Keratinocyte (primary cell): ENCODE data around the gene BRCA2. TPM values are rescaled to one million over a fixed set of nuclear protein-coding genes. Genes with fewer than 3 reads are reported as not detected.

Experiments
- DNase-seq: peaks from one replicate; pipeline ENCODE4 v3.0.0-alpha.2; 2011; ENCODE audit warnings: low read depth, missing footprints, low spot score
- FAIRE-seq: peaks from 2 replicates; lab custom pipeline; 2011; peaks lifted over from hg19 to GRCh38; lab: Jason Lieb, UNC
- H2AFZ ChIP-seq: 2 replicates; pipeline ENCODE4 v1.6.0; 2012; ENCODE audit warnings: low read length, control low read depth, inconsistent platforms; ENCODE audit not compliant: control insufficient read depth
- H3K27ac ChIP-seq: 2 replicates; pipeline ENCODE4 v1.5.1; 2011; ENCODE audit warnings: low read length; ENCODE audit not compliant: control insufficient read depth, insufficient read depth
- H3K27me3 ChIP-seq: 3 replicates; pipeline ENCODE4 v1.6.0; 2011; ENCODE audit warnings: low read length; ENCODE audit not compliant: control insufficient read depth, insufficient read depth; ENCODE audit errors: extremely low read depth
- H3K36me3 ChIP-seq, 2 experiments: 2 replicates in 1 of 2; 3 replicates in 1 of 2; pipeline ENCODE4 v1.5.1; 2011; ENCODE audit warnings: low read length in 2 of 2, mild to moderate bottlenecking in 1 of 2; ENCODE audit not compliant: control insufficient read depth in 2 of 2, insufficient read depth in 2 of 2; ENCODE audit errors: extremely low read depth in 1 of 2
- H3K4me1 ChIP-seq: 3 replicates; pipeline ENCODE4 v1.5.1; 2011; ENCODE audit warnings: low read length; ENCODE audit not compliant: control insufficient read depth, insufficient read depth; ENCODE audit errors: extremely low read depth
- H3K4me2 ChIP-seq: 3 replicates; pipeline ENCODE4 v1.6.0; 2011; ENCODE audit warnings: low read depth, low read length; ENCODE audit not compliant: control insufficient read depth, insufficient read depth; ENCODE audit errors: extremely low read depth
- H3K4me3 ChIP-seq, 3 experiments: fragments of 200-600 bp in 1 of 3; sonication (generic) in 1 of 3; 2 replicates in 2 of 3; 3 replicates in 1 of 3; pipeline ENCODE4 v1.5.1; 2011 to 2016; ENCODE audit warnings: low read length in 3 of 3, mild to moderate bottlenecking in 3 of 3, control low read depth in 2 of 3, inconsistent platforms in 1 of 3, low read depth in 1 of 3, mixed read lengths in 1 of 3, mixed run types in 1 of 3, moderate library complexity in 1 of 3; ENCODE audit not compliant: control insufficient read depth in 2 of 3, insufficient read depth in 2 of 3; ENCODE audit errors: extremely low read depth in 1 of 3
- H3K79me2 ChIP-seq: 2 replicates; pipeline ENCODE4 v1.6.0; 2012; ENCODE audit warnings: low read length; ENCODE audit not compliant: control insufficient read depth, insufficient read depth
- H3K9ac ChIP-seq: 3 replicates; pipeline ENCODE4 v1.6.0; 2011; ENCODE audit warnings: low read length; ENCODE audit not compliant: control insufficient read depth, insufficient read depth; ENCODE audit errors: extremely low read depth
- H3K9me1 ChIP-seq: 3 replicates; pipeline ENCODE4 v1.6.0; 2011; ENCODE audit warnings: low read length; ENCODE audit not compliant: control insufficient read depth, insufficient read depth; ENCODE audit errors: extremely low read depth
- H3K9me3 ChIP-seq: 2 replicates; pipeline ENCODE4 v1.5.1; 2012; ENCODE audit warnings: low read depth, low read length; ENCODE audit not compliant: control insufficient read depth
- H4K20me1 ChIP-seq: 3 replicates; pipeline ENCODE4 v1.6.0; 2011; ENCODE audit warnings: low read length; ENCODE audit not compliant: control insufficient read depth, insufficient read depth; ENCODE audit errors: extremely low read depth
- EZH2 ChIP-seq: IDR thresholded peaks from one replicate; pipeline ENCODE4 v1.6.1; 2012; ENCODE audit warnings: inconsistent platforms, mild to moderate bottlenecking, low read length, moderate library complexity
- dilution Hi-C: fragments of 300-500 bp; cut with MboI; formaldehyde crosslinking; loops from one replicate; pipeline ENCODE4 v1.7.0; 2020; ENCODE audit warnings: low sequenced_read_pairs; ENCODE audit not compliant: extremely low pct_ligation_motif_present
- polyA plus RNA-seq, 5 experiments: library from polyadenylated mRNA; depleted of rRNA in 3 of 5; stranded (reverse) in 3 of 5; stranded (forward) in 1 of 5; unstranded in 1 of 5; fragments of >200 nt; gene quantifications; 1 replicate in 1 of 5; 2 replicates in 3 of 5; 3 replicates in 1 of 5; pipeline versions ENCODE4 v1.2.1 to v1.2.3, GENCODE V29; 2011 to 2012; ENCODE audit warnings: missing spikeins in 2 of 5, low read depth in 1 of 5, low replicate concordance in 1 of 5
- TF ChIP-seq, protein P1 (sequence below), 3 experiments: IDR thresholded peaks in 1 of 3; conservative IDR thresholded peaks in 1 of 3; optimal IDR thresholded peaks in 1 of 3; 2 replicates in 2 of 3; 3 replicates in 1 of 3; pipeline versions ENCODE3 to v1.5.1; 2011; ENCODE audit warnings: low read length in 3 of 3, mild to moderate bottlenecking in 3 of 3, moderate library complexity in 2 of 3, control low read depth in 1 of 3, inconsistent platforms in 1 of 3; ENCODE audit not compliant: insufficient read depth in 2 of 3; ENCODE audit errors: extremely low read depth in 1 of 3

BRCA2 gene
- polyA plus RNA-seq, 1 donor (not counting 4 experiments of a cell fraction or from before 2014, with no cell fraction given), result 2.4 TPM

DNA sequence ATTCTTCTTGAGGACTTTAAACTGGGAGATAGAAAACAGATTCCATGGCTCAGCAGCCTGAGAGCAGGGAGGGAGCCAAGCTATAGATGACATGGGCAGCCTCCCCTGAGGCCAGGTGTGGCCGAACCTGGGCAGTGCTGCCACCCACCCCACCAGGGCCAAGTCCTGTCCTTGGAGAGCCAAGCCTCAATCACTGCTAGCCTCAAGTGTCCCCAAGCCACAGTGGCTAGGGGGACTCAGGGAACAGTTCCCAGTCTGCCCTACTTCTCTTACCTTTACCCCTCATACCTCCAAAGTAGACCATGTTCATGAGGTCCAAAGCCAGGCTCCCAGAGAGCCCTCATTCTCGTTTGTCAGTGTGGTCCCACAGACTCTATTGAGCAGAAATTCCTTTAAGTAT lies 104.6 kb downstream of the BRCA2 start:
- Histone ChIP-seq H3K4me2 (no peak overlapping the region), H3K27me3 (no peaks in the 10 kb centered on the region), H3K4me3 (no peak overlapping the region), H3K4me1 (no peaks in the 10 kb centered on the region), H2AFZ (no peak overlapping the region), H3K9me1 (no peaks in the 10 kb centered on the region), H3K9me3 (peaks cover 2% of the 10 kb centered on the region), H3K79me2 (no peaks in the 10 kb centered on the region), H4K20me1 (no peaks in the 10 kb centered on the region), H3K27ac (no peak overlapping the region), H3K9ac (no peak overlapping the region), H3K36me3 (peaks cover 3% of the 10 kb centered on the region in 2 experiments)
- TF ChIP-seq EZH2, result no peak
- dilution Hi-C loops, result no loop called here
- FAIRE-seq, result no peak
- DNase-seq, result no peak

DNA sequence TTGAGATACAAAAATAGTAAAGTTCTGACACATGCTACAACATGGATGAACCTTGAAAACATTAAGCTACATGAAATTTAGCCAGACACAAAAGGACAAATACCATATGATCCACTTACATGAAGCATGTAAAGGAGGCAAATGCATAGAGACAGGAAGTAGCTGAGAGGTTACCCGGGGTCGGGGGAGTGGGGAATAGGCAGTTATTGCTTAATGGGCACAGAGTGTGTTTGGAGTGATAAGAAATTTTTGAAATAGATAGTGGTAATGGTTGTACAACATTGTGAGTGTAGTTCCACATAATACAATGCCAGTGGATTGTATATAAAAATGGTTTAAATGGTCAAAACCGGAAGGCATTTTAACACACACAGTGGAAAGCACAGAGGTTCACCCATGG lies 108.3 kb downstream of the BRCA2 start:
- Histone ChIP-seq H4K20me1 (no peaks in the 10 kb centered on the region), H3K4me2 (no peak overlapping the region), H3K9me3 (peaks cover 2% of the 10 kb centered on the region), H3K27me3 (no peaks in the 10 kb centered on the region), H3K9me1 (no peaks in the 10 kb centered on the region), H2AFZ (no peak overlapping the region), H3K36me3 (peaks cover 3 to 6% of the 10 kb centered on the region in 2 experiments), H3K4me3 (no peak overlapping the region), H3K9ac (no peak overlapping the region), H3K27ac (no peak overlapping the region), H3K79me2 (no peaks in the 10 kb centered on the region), H3K4me1 (peaks cover 17% of the 10 kb centered on the region)
- dilution Hi-C loops, result no loop called here
- FAIRE-seq (no peak), DNase-seq (no peak)
- TF ChIP-seq EZH2, result no peak
- TF ChIP-seq, protein P1, sequence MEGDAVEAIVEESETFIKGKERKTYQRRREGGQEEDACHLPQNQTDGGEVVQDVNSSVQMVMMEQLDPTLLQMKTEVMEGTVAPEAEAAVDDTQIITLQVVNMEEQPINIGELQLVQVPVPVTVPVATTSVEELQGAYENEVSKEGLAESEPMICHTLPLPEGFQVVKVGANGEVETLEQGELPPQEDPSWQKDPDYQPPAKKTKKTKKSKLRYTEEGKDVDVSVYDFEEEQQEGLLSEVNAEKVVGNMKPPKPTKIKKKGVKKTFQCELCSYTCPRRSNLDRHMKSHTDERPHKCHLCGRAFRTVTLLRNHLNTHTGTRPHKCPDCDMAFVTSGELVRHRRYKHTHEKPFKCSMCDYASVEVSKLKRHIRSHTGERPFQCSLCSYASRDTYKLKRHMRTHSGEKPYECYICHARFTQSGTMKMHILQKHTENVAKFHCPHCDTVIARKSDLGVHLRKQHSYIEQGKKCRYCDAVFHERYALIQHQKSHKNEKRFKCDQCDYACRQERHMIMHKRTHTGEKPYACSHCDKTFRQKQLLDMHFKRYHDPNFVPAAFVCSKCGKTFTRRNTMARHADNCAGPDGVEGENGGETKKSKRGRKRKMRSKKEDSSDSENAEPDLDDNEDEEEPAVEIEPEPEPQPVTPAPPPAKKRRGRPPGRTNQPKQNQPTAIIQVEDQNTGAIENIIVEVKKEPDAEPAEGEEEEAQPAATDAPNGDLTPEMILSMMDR (optimal IDR thresholded peaks at IDR 0.05 in 1 of 3, IDR thresholded peaks at IDR 0.05 in 1 of 3, conservative IDR thresholded peaks at IDR 0.05 in 1 of 3; ENCODE audit: extremely low read depth in 1 of 3, insufficient read depth in 2 of 3, low read length in 3 of 3), result no peak

DNA sequence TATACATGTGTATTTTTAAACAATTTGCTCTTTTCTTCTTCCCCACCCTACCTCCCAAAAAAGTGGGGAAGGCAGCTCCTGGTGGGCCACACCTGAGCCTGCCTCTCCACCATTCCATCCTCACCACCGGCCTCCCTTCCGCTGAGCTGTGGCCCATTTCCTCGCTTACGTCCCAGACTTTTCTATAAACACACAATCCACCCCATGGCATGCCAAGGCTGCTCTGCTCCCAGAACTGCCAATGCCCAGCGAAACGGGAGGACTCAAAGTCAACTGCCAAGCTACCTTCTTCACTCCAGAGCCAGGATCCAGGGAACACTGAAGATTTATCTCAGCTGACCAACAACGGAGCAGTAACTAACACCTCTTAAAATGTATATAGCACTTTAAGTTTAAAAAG lies 109.8 kb downstream of the BRCA2 start:
- H3K27me3 ChIP-seq, result no peaks in the 10 kb centered on the region
- no peaks in the 10 kb centered on the region for H4K20me1 ChIP-seq
- DNase-seq (no peak), FAIRE-seq (no peak)
- no peak overlapping the region for H2AFZ ChIP-seq
- H3K4me2 ChIP-seq, result no peak overlapping the region
- H3K79me2 ChIP-seq, result no peaks in the 10 kb centered on the region
- dilution Hi-C loops, result no loop called here
- H3K4me1 ChIP-seq, result peaks cover 18% of the 10 kb centered on the region
- no peak overlapping the region for H3K27ac ChIP-seq
- peaks cover 3 to 8% of the 10 kb centered on the region in 2 experiments for H3K36me3 ChIP-seq
- no peak overlapping the region for H3K9ac ChIP-seq
- H3K9me1 ChIP-seq, result no peaks in the 10 kb centered on the region
- H3K9me3 ChIP-seq, result no peaks in the 10 kb centered on the region
- no peak for TF ChIP-seq EZH2
- TF ChIP-seq, protein P1 (optimal IDR thresholded peaks at IDR 0.05 in 1 of 3, IDR thresholded peaks at IDR 0.05 in 1 of 3, conservative IDR thresholded peaks at IDR 0.05 in 1 of 3; ENCODE audit: extremely low read depth in 1 of 3, insufficient read depth in 2 of 3, low read length in 3 of 3), result no peak
- H3K4me3 ChIP-seq, result no peak overlapping the region
